NB4 (cell line): Measurements from ENCODE around the gene ARHGAP26.

ENCODE experiments used
- MAX ChIP-seq: IDR thresholded peaks from 2 replicates; pipeline ENCODE4 v1.6.1; 2011; ENCODE audit warnings: low read depth, low read length
- MYC ChIP-seq: IDR thresholded peaks from 2 replicates; pipeline ENCODE4 v1.6.1; 2011; ENCODE audit warnings: low read depth, low read length
- POLR2A ChIP-seq: IDR thresholded peaks from 2 replicates; pipeline ENCODE4 v1.6.1; 2011; ENCODE audit warnings: mild to moderate bottlenecking; ENCODE audit not compliant: insufficient read length; ENCODE audit errors: extremely low read depth
- TF ChIP-seq, protein P1 (sequence below): IDR thresholded peaks from one replicate; pipeline ENCODE4 v1.5.1; 2012; ENCODE audit warnings: low read depth, low read length

GRCh38 chr5:143119291-143119769 is 349.2 kb downstream of the ARHGAP26 start:
- TF ChIP-seq MYC = no peak
- TF ChIP-seq, protein P1, sequence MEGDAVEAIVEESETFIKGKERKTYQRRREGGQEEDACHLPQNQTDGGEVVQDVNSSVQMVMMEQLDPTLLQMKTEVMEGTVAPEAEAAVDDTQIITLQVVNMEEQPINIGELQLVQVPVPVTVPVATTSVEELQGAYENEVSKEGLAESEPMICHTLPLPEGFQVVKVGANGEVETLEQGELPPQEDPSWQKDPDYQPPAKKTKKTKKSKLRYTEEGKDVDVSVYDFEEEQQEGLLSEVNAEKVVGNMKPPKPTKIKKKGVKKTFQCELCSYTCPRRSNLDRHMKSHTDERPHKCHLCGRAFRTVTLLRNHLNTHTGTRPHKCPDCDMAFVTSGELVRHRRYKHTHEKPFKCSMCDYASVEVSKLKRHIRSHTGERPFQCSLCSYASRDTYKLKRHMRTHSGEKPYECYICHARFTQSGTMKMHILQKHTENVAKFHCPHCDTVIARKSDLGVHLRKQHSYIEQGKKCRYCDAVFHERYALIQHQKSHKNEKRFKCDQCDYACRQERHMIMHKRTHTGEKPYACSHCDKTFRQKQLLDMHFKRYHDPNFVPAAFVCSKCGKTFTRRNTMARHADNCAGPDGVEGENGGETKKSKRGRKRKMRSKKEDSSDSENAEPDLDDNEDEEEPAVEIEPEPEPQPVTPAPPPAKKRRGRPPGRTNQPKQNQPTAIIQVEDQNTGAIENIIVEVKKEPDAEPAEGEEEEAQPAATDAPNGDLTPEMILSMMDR = no peak
- TF ChIP-seq MAX = no peak
- no peak for TF ChIP-seq POLR2A
